K562 (cell line): Measurements from ENCODE around the gene HNRNPU. TPM values are rescaled to one million over a fixed set of nuclear protein-coding genes. Genes with fewer than 3 reads are reported as not detected.

Experiments used
- ATAC-seq: fragments of 200-7000 bp; cut with Tn5 transposase; 3 replicates; pipeline ENCODE4 v1.9.1; 2020; ENCODE audit warnings: moderate library complexity
- BruUV-seq: library from RNA; stranded (reverse); fragments of 400-500 nt; replicated peaks from 2 replicates; lab custom pipeline; 2021; lab: Mats Ljungman, UMichigan
- CTCF ChIA-PET: fragments of 300-600 bp; formaldehyde crosslinking; extraction: SDS; loops from one replicate; lab custom pipeline; 2021; ENCODE audit warnings: low intra/inter-chr PET ratio; lab: Yijun Ruan, JAX
- POLR2A ChIA-PET: fragments of 300-600, 350-650 bp; sonication (Branson Sonifier 250); formaldehyde crosslinking; extraction: SDS; loops from one replicate; lab custom pipeline; 2021; ENCODE audit warnings: antibody characterized with exemption, inconsistent platforms; lab: Yijun Ruan, JAX
- DNase-seq, 4 experiments: peaks; one replicate each; pipeline versions ENCODE4 v3.0.0 to v3.0.0-alpha.2; 2011 to 2018; ENCODE audit warnings: low spot score in 3 of 4, mixed read lengths in 3 of 4; ENCODE audit errors: extremely low read depth in 1 of 4
- FAIRE-seq: peaks from 2 replicates; lab custom pipeline; 2011; peaks lifted over from hg19 to GRCh38; lab: Jason Lieb, UNC
- H2AFZ ChIP-seq: 2 replicates; pipeline ENCODE4 v1.6.0; 2011; ENCODE audit warnings: low read depth, low read length, control low read depth, inconsistent platforms
- H3K27ac ChIP-seq: fragments of 200-600 bp; 3 replicates; pipeline ENCODE4 v1.8.0; 2011; ENCODE audit warnings: low read depth, mild to moderate bottlenecking, control low read depth, inconsistent platforms, low read length, moderate library complexity, mixed read lengths; ENCODE audit errors: extremely low read depth
- H3K27me3 ChIP-seq, 2 experiments: fragments of 300-600 bp in 1 of 2; 2 replicates in 1 of 2; 3 replicates in 1 of 2; pipeline versions ENCODE4 v1.6.0 to v1.8.0; 2011; ENCODE audit warnings: inconsistent platforms in 2 of 2, low read length in 2 of 2, mild to moderate bottlenecking in 1 of 2, mixed read lengths in 1 of 2, moderate library complexity in 1 of 2; ENCODE audit not compliant: control insufficient read depth in 2 of 2, insufficient read depth in 2 of 2
- H3K36me3 ChIP-seq: fragments of 300-600 bp; 3 replicates; pipeline ENCODE4 v1.8.0; 2011; ENCODE audit warnings: mild to moderate bottlenecking, low read length, inconsistent platforms; ENCODE audit not compliant: control insufficient read depth, insufficient read depth
- H3K4me1 ChIP-seq, 2 experiments: fragments of 200-600 bp in 1 of 2; replicated peaks in 1 of 2; 2 replicates in 1 of 2; 3 replicates in 1 of 2; pipeline versions ENCODE4 v1.5.1 to v1.8.0; 2011; ENCODE audit warnings: inconsistent platforms in 2 of 2, low read length in 2 of 2, mild to moderate bottlenecking in 1 of 2, mixed read lengths in 1 of 2, moderate library complexity in 1 of 2; ENCODE audit not compliant: control insufficient read depth in 2 of 2, insufficient read depth in 2 of 2
- H3K4me2 ChIP-seq: 2 replicates; pipeline ENCODE4 v1.6.1; 2011; ENCODE audit warnings: low read length, control low read depth, inconsistent platforms, mixed read lengths; ENCODE audit not compliant: insufficient read depth
- H3K4me3 ChIP-seq: fragments of 200-600 bp; sonication (generic), shearing (Covaris generic); 2 replicates; pipeline ENCODE4 v1.5.1; 2016; ENCODE audit warnings: control low read depth, inconsistent platforms
- H3K79me2 ChIP-seq: fragments of 200-600 bp; 3 replicates; pipeline ENCODE4 v1.8.0; 2011; ENCODE audit warnings: low read length, inconsistent platforms; ENCODE audit not compliant: control insufficient read depth, insufficient read depth
- H3K9ac ChIP-seq, 2 experiments: 2 replicates each; pipeline versions ENCODE4 v1.6.0 to v1.6.1; 2011; ENCODE audit warnings: low read depth in 2 of 2, low read length in 2 of 2, control low read depth in 1 of 2, inconsistent platforms in 1 of 2, mild to moderate bottlenecking in 1 of 2, mixed read lengths in 1 of 2; ENCODE audit not compliant: insufficient read depth in 1 of 2
- H3K9me1 ChIP-seq: one replicate; pipeline ENCODE4 v1.6.0; 2011; ENCODE audit warnings: inconsistent platforms, mild to moderate bottlenecking, low read length, moderate library complexity; ENCODE audit not compliant: control insufficient read depth, insufficient read depth
- H3K9me3 ChIP-seq: replicated peaks from 2 replicates; pipeline ENCODE4 v1.5.1; 2011; ENCODE audit warnings: low read depth, low read length, inconsistent platforms; ENCODE audit not compliant: control insufficient read depth, insufficient read depth
- H4K20me1 ChIP-seq: replicated peaks from 2 replicates; pipeline ENCODE4 v1.6.1; 2011; ENCODE audit warnings: low read length, inconsistent platforms, mixed read lengths; ENCODE audit not compliant: control insufficient read depth, insufficient read depth
- HEY1 ChIP-seq: fragments of 250-450 bp; sonication (Bioruptor Pico); IDR thresholded peaks from 2 replicates; pipeline ENCODE4 v1.5.0; 2020; ENCODE audit warnings: mild to moderate bottlenecking, moderate library complexity, borderline replicate concordance
- HMBOX1 ChIP-seq: sonication (generic); IDR thresholded peaks from 2 replicates; pipeline ENCODE4 v1.6.1; 2016
- NELFE ChIP-seq: IDR thresholded peaks from 2 replicates; pipeline ENCODE4 v1.6.1; 2011; ENCODE audit warnings: mild to moderate bottlenecking; ENCODE audit not compliant: insufficient read depth, insufficient read length
- NFYB ChIP-seq: IDR thresholded peaks from 2 replicates; pipeline ENCODE4 v1.6.1; 2011; ENCODE audit warnings: mild to moderate bottlenecking, moderate library complexity; ENCODE audit not compliant: insufficient read length; ENCODE audit errors: extremely low read depth
- PATZ1 ChIP-seq: fragments of 250-450 bp; sonication (Bioruptor Pico); IDR thresholded peaks from 2 replicates; pipeline ENCODE4 v1.5.0; 2020; ENCODE audit warnings: mild to moderate bottlenecking, borderline replicate concordance
- PTRF ChIP-seq: fragments of 450-650 bp; IDR thresholded peaks from 2 replicates; pipeline ENCODE4 v1.6.1; 2016; ENCODE audit warnings: mild to moderate bottlenecking, missing genetic modification characterization, missing compliant biosample characterization
- RBFOX2 ChIP-seq: fragments of 200-400 bp; formaldehyde crosslinking; IDR thresholded peaks from 2 replicates; pipeline ENCODE4 v1.6.1; 2017; ENCODE audit warnings: low read depth, mild to moderate bottlenecking, low read length, moderate library complexity
- SETDB1 ChIP-seq: IDR thresholded peaks from one replicate; pipeline ENCODE4 v1.6.1; 2012; ENCODE audit warnings: low read length, control low read depth, inconsistent platforms
- SLC30A9 ChIP-seq: fragments of 250-450 bp; sonication (Bioruptor Pico); IDR thresholded peaks from 2 replicates; pipeline ENCODE4 v1.8.0; 2022; ENCODE audit warnings: mild to moderate bottlenecking, moderate library complexity
- SRSF9 ChIP-seq: fragments of 200-400 bp; formaldehyde crosslinking; IDR thresholded peaks from 2 replicates; pipeline ENCODE4 v1.6.1; 2017; ENCODE audit warnings: low read depth, low read length, borderline replicate concordance
- TBL1XR1 ChIP-seq, 2 experiments: IDR thresholded peaks; 2 replicates each; pipeline ENCODE4 v1.6.1; 2012; ENCODE audit warnings: improper control_type of control experiment in 2 of 2, low read length in 2 of 2, mild to moderate bottlenecking in 1 of 2
- TCF7L2 ChIP-seq: fragments of 150-350 bp; IDR thresholded peaks from 2 replicates; pipeline ENCODE4 v1.6.1; 2016; ENCODE audit warnings: low read depth, mild to moderate bottlenecking, low read length, moderate library complexity
- WHSC1 ChIP-seq: IDR thresholded peaks from one replicate; pipeline ENCODE4 v1.6.1; 2012; ENCODE audit warnings: low read length, control low read depth, inconsistent platforms
- ZNF174 ChIP-seq: fragments of 250-450 bp; sonication (Bioruptor Pico); IDR thresholded peaks from 2 replicates; pipeline ENCODE4 v1.4.0; 2020; ENCODE audit warnings: mild to moderate bottlenecking
- ZNF184 ChIP-seq: sonication (generic); formaldehyde crosslinking; IDR thresholded peaks from 2 replicates; pipeline ENCODE4 v1.5.0; 2020; ENCODE audit warnings: missing genetic modification reagents
- ZNF23 ChIP-seq: fragments of 250-450 bp; sonication (Bioruptor Pico); IDR thresholded peaks from 2 replicates; pipeline ENCODE4 v1.4.0; 2020; ENCODE audit warnings: mild to moderate bottlenecking
- ZNF511 ChIP-seq: sonication (generic); formaldehyde crosslinking; IDR thresholded peaks from 2 replicates; pipeline ENCODE4 v1.8.0; 2022; ENCODE audit warnings: mild to moderate bottlenecking, missing genetic modification reagents
- WGBS: fragments of 100-300 bp; shearing (Covaris generic); methylation state at CpG from one replicate; pipeline ENCODE4 v1.1.6; 2016; ENCODE audit warnings: low coverage, mixed read lengths; ENCODE audit not compliant: insufficient coverage; ENCODE audit errors: missing lambda C conversion rate; 5-methylcytosine and 5-hydroxymethylcytosine counted together
- in situ Hi-C: fragments of 300-500 bp; cut with MboI; formaldehyde crosslinking; loops from 4 replicates; pipeline ENCODE4 v1.15.0; 2018; ENCODE audit warnings: inconsistent platforms, mixed read lengths
- intact Hi-C: fragments of 100-400 bp; cut with micrococcal nuclease; formaldehyde crosslinking; loops from 2 replicates; pipeline ENCODE4 v1.14.2; 2022
- polyA plus RNA-seq, 8 experiments: library from polyadenylated mRNA; depleted of rRNA in 4 of 8; stranded (reverse) in 5 of 8; unstranded in 3 of 8; fragments of >200 nt; fragmentation: Nextera tagmentation in 2 of 8; fragmentation: Illumina TruSeq in 1 of 8; extraction: Ambion mirVana in 2 of 8; extraction: Trizol in 1 of 8; gene quantifications; 2 replicates each; pipeline versions ENCODE4 v1.2.1 to v1.2.3, GENCODE V29; 2011 to 2014; ENCODE audit warnings: inconsistent platforms in 1 of 8, missing spikeins in 1 of 8
- total RNA-seq, 7 experiments: library from RNA; depleted of rRNA in 6 of 7; stranded (reverse); fragments of >200 nt in 6 of 7; fragmentation: Illumina TruSeq in 2 of 7; extraction: Trizol in 2 of 7; gene quantifications; 2 replicates each; pipeline versions ENCODE4 v1.2.1 to v1.2.3, GENCODE V29; 2011 to 2021; ENCODE audit warnings: low replicate concordance in 1 of 7
- TF ChIP-seq, protein P1 (sequence below): fragments of 200-400 bp; formaldehyde crosslinking; IDR thresholded peaks from 2 replicates; pipeline ENCODE4 v1.6.1; 2017; ENCODE audit warnings: mild to moderate bottlenecking, low read depth, low read length, moderate library complexity

Gene HNRNPU
- total and polyA plus RNA-seq, 9 of the 15 experiments (the other 6 are each of a cell fraction or from before 2014, with no cell fraction given) = 159 to 777 (median 577) TPM

- FAIRE-seq = no peak
- peaks cover 2% of the 10 kb centered on the region for H3K9me1 ChIP-seq
- H3K27me3 ChIP-seq = no peaks in the 10 kb centered on the region
- H3K79me2 ChIP-seq = peaks cover 98% of the 10 kb centered on the region
- H4K20me1 ChIP-seq = peaks cover 46% of the 10 kb centered on the region
- intact Hi-C loops (loop anchor here (5.0 kb wide), 1 partner anchor 1603 kb away; the partner anchor contains the start of genes CEP170 and SDCCAG8), in situ Hi-C loops (loop anchor here (5.0 kb wide), 1 partner anchor 182 kb away; no protein-coding TSS in a partner anchor)
- peaks cover 84% of the 10 kb centered on the region for H3K36me3 ChIP-seq
- H3K9ac ChIP-seq = peak overlapping the region in 1 of 2 experiments; percentile 49; a peak in 2 of 4 replicates
- H3K27ac ChIP-seq = no peak overlapping the region
- no TSS peak for BruUV-seq
- 93% methylated on average over 9 of the region's 9 CpGs for WGBS
- peaks cover 7 to 12% of the 10 kb centered on the region in 2 experiments; a peak in 3 of 5 replicates for H3K4me1 ChIP-seq
- no peak for ATAC-seq
- H2AFZ ChIP-seq = no peak overlapping the region
- POLR2A ChIA-PET = interaction anchor here (1.0 to 24.0 kb wide), 3 partner anchors 9 to 192 kb away, joined by 4 to 485 read pairs (median 5); partner anchors contain the start of gene COX20
- H3K9me3 ChIP-seq = no peaks in the 10 kb centered on the region
- no peak for DNase-seq
- CTCF ChIA-PET = no interaction called here
- H3K4me2 ChIP-seq = 0 out of 2 replicates have a peak overlapping the region, but pooled peaks have one; percentile 60
- H3K4me3 ChIP-seq = no peak overlapping the region; the same call in 1 of the 2 replicates
- no peak for TF ChIP-seq ZNF511
- no peak for TF ChIP-seq SETDB1
- no peak for TF ChIP-seq NELFE
- peak; percentile 31; the same call in 1 of the 2 replicates for TF ChIP-seq RBFOX2
- TF ChIP-seq HMBOX1 = no peak
- TF ChIP-seq NFYB = no peak
- no peak for TF ChIP-seq TCF7L2
- TF ChIP-seq, protein P1, sequence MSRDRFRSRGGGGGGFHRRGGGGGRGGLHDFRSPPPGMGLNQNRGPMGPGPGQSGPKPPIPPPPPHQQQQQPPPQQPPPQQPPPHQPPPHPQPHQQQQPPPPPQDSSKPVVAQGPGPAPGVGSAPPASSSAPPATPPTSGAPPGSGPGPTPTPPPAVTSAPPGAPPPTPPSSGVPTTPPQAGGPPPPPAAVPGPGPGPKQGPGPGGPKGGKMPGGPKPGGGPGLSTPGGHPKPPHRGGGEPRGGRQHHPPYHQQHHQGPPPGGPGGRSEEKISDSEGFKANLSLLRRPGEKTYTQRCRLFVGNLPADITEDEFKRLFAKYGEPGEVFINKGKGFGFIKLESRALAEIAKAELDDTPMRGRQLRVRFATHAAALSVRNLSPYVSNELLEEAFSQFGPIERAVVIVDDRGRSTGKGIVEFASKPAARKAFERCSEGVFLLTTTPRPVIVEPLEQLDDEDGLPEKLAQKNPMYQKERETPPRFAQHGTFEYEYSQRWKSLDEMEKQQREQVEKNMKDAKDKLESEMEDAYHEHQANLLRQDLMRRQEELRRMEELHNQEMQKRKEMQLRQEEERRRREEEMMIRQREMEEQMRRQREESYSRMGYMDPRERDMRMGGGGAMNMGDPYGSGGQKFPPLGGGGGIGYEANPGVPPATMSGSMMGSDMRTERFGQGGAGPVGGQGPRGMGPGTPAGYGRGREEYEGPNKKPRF = no peak
- no peak for TF ChIP-seq TBL1XR1 (IDR thresholded peaks at IDR 0.05; ENCODE audit: low read length in 2 of 2)
- TF ChIP-seq PTRF (tag) = no peak
- no peak for TF ChIP-seq PATZ1 (CRISPR knock-in tag)
- TF ChIP-seq ZNF23 (CRISPR knock-in tag) = no peak
- no peak for TF ChIP-seq SLC30A9 (CRISPR knock-in tag)
- TF ChIP-seq HEY1 (CRISPR knock-in tag) = no peak
- TF ChIP-seq ZNF174 (CRISPR knock-in tag) = no peak
- no peak for TF ChIP-seq WHSC1
- TF ChIP-seq SRSF9 = no peak
- TF ChIP-seq ZNF184 (CRISPR knock-in tag) = no peak
Measured at GRCh38 chr1:244860078-244860477, 4.3 kb downstream of the HNRNPU start.
